Measurements from ENCODE around the gene KRTAP10-8. TPM values are rescaled to one million over a fixed set of nuclear protein-coding genes. Genes with fewer than 3 reads are reported as not detected.
"Not testable (repeated sequence)": the region's sequence is repeated elsewhere in the genome, so short reads cannot be mapped to it uniquely, and the experiment has no call there.

The KRTAP10-8 gene
- total RNA-seq, 2 donors from 2014 or later: not detected

GRCh38 chr21:44626262-44626661, 14.4 kb downstream of the KRTAP10-8 start:
- peaks cover 4% of the 10 kb centered on the region for H3K9me3 ChIP-seq (ENCODE audit: control insufficient read depth, low read length, poor library complexity, severe bottlenecking)
- DNase-seq: no peak
- Mint-ChIP-seq H3K36me3 (ENCODE audit: low read depth) (peaks cover 5% of the 10 kb centered on the region), H3K27ac (no peak overlapping the region), H3K4me3 (no peak overlapping the region), H3K27me3 (no peaks in the 10 kb centered on the region), H3K4me1 (no peaks in the 10 kb centered on the region)
- no peak for ATAC-seq

GRCh38 chr21:44626673-44627143, 14.8 kb downstream of the KRTAP10-8 start, which contains the start of gene KRTAP10-9:
Gene KRTAP10-9, plus strand, starts transcription at chr21:44627093. Its CDS starts 79 bp downstream, at chr21:44627172.
- no peaks in the 10 kb centered on the region for H3K4me1 Mint-ChIP-seq
- H3K27me3 Mint-ChIP-seq: no peaks in the 10 kb centered on the region
- no peak within 1 kb of the TSS for H3K27ac Mint-ChIP-seq
- DNase-seq (no peak), ATAC-seq (no peak)
- H3K4me3 Mint-ChIP-seq: no peak within 1 kb of the TSS
- peaks cover 4% of the 10 kb centered on the region for H3K9me3 ChIP-seq (ENCODE audit: control insufficient read depth, low read length, poor library complexity, severe bottlenecking)
- H3K36me3 Mint-ChIP-seq (ENCODE audit: low read depth): peaks cover 5% of the 10 kb centered on the region

GRCh38 chr21:44627181-44627822, 15.4 kb downstream of the KRTAP10-8 start:
- not testable (repeated sequence) for H3K4me3 Mint-ChIP-seq; H3K4me1 Mint-ChIP-seq; DNase-seq; ATAC-seq; H3K36me3 Mint-ChIP-seq (ENCODE audit: low read depth); H3K9me3 ChIP-seq (ENCODE audit: control insufficient read depth, low read length, poor library complexity, severe bottlenecking); H3K27me3 Mint-ChIP-seq; H3K27ac Mint-ChIP-seq

- not testable (repeated sequence) for ATAC-seq; H3K36me3 Mint-ChIP-seq (ENCODE audit: low read depth); H3K27me3 Mint-ChIP-seq; H3K4me3 Mint-ChIP-seq; H3K9me3 ChIP-seq (ENCODE audit: control insufficient read depth, low read length, poor library complexity, severe bottlenecking); DNase-seq; H3K27ac Mint-ChIP-seq; H3K4me1 Mint-ChIP-seq
These were observed 16.0 kb downstream of the KRTAP10-8 start for GRCh38 chr21:44627831-44628233.

- Mint-ChIP-seq H3K27me3 (no peaks in the 10 kb centered on the region), H3K4me1 (no peaks in the 10 kb centered on the region), H3K27ac (no peak overlapping the region), H3K4me3 (no peak overlapping the region), H3K36me3 (ENCODE audit: low read depth) (peaks cover 2% of the 10 kb centered on the region)
- H3K9me3 ChIP-seq (ENCODE audit: control insufficient read depth, low read length, poor library complexity, severe bottlenecking): peaks cover 5% of the 10 kb centered on the region
- ATAC-seq: no peak
- no peak for DNase-seq
These were observed 17.0 kb downstream of the KRTAP10-8 start for GRCh38 chr21:44628707-44629391.

- no peaks in the 10 kb centered on the region for H3K36me3 Mint-ChIP-seq (ENCODE audit: low read depth)
- H3K4me3 Mint-ChIP-seq: no peak overlapping the region
- ATAC-seq (no peak), DNase-seq (no peak)
- no peak overlapping the region for H3K27ac Mint-ChIP-seq
- no peaks in the 10 kb centered on the region for H3K27me3 Mint-ChIP-seq
- no peaks in the 10 kb centered on the region for H3K4me1 Mint-ChIP-seq
- peaks cover 5% of the 10 kb centered on the region for H3K9me3 ChIP-seq (ENCODE audit: control insufficient read depth, low read length, poor library complexity, severe bottlenecking)
These were observed 18.6 kb downstream of the KRTAP10-8 start for GRCh38 chr21:44630440-44630839.

- H3K9me3 ChIP-seq (ENCODE audit: control insufficient read depth, low read length, poor library complexity, severe bottlenecking): peaks cover 5% of the 10 kb centered on the region
- no peak for DNase-seq
- no peak overlapping the region for H3K27ac Mint-ChIP-seq
- no peaks in the 10 kb centered on the region for H3K27me3 Mint-ChIP-seq
- no peaks in the 10 kb centered on the region for H3K4me1 Mint-ChIP-seq
- no peaks in the 10 kb centered on the region for H3K36me3 Mint-ChIP-seq (ENCODE audit: low read depth)
- ATAC-seq: no peak
- H3K4me3 Mint-ChIP-seq: no peak overlapping the region
These were observed 20.2 kb downstream of the KRTAP10-8 start for GRCh38 chr21:44632067-44632466.

- Mint-ChIP-seq H3K36me3 (ENCODE audit: low read depth) (peaks cover 2% of the 10 kb centered on the region), H3K27ac (no peak overlapping the region), H3K27me3 (no peaks in the 10 kb centered on the region), H3K4me1 (no peaks in the 10 kb centered on the region), H3K4me3 (no peak overlapping the region)
- ATAC-seq: no peak
- H3K9me3 ChIP-seq (ENCODE audit: control insufficient read depth, low read length, poor library complexity, severe bottlenecking): peaks cover 5% of the 10 kb centered on the region
- DNase-seq: no peak
These were observed 24.5 kb downstream of the KRTAP10-8 start for GRCh38 chr21:44636209-44637017.

- ATAC-seq (no peak), DNase-seq (no peak)
- Mint-ChIP-seq H3K27me3 (no peaks in the 10 kb centered on the region), H3K4me3 (no peak within 1 kb of the TSS), H3K27ac (no peak within 1 kb of the TSS), H3K4me1 (no peaks in the 10 kb centered on the region), H3K36me3 (ENCODE audit: low read depth) (peaks cover 4% of the 10 kb centered on the region)
- H3K9me3 ChIP-seq (ENCODE audit: control insufficient read depth, low read length, poor library complexity, severe bottlenecking): peaks cover under 1% of the 10 kb centered on the region
These were observed 25.4 kb downstream of the KRTAP10-8 start, which contains the start of gene KRTAP10-10 for GRCh38 chr21:44637018-44637850. Gene KRTAP10-10, plus strand, starts transcription at chr21:44637356. Its CDS starts 62 bp downstream, at chr21:44637418.

- not testable (repeated sequence) for H3K4me3 Mint-ChIP-seq; H3K27ac Mint-ChIP-seq; H3K27me3 Mint-ChIP-seq; H3K4me1 Mint-ChIP-seq; DNase-seq; H3K36me3 Mint-ChIP-seq (ENCODE audit: low read depth); ATAC-seq; H3K9me3 ChIP-seq (ENCODE audit: control insufficient read depth, low read length, poor library complexity, severe bottlenecking)
These were observed 26.0 kb downstream of the KRTAP10-8 start for GRCh38 chr21:44637851-44638348.

GRCh38 chr21:44638506-44639330, 26.8 kb downstream of the KRTAP10-8 start:
- DNase-seq, H3K27ac Mint-ChIP-seq: not testable (repeated sequence)

GRCh38 chr21:44639331-44639655, 27.4 kb downstream of the KRTAP10-8 start:
- no peak overlapping the region for H3K27ac Mint-ChIP-seq
- H3K36me3 Mint-ChIP-seq (ENCODE audit: low read depth): peaks cover 4% of the 10 kb centered on the region
- H3K9me3 ChIP-seq (ENCODE audit: control insufficient read depth, low read length, poor library complexity, severe bottlenecking): peaks cover 1% of the 10 kb centered on the region
- no peaks in the 10 kb centered on the region for H3K27me3 Mint-ChIP-seq
- H3K4me3 Mint-ChIP-seq: no peak overlapping the region
- no peaks in the 10 kb centered on the region for H3K4me1 Mint-ChIP-seq
- ATAC-seq (no peak), DNase-seq (no peak)

More at GRCh38 chr21:44638506-44639330, 26.8 kb downstream of the KRTAP10-8 start:
- not testable (repeated sequence) for H3K4me3 Mint-ChIP-seq; H3K36me3 Mint-ChIP-seq (ENCODE audit: low read depth); ATAC-seq; H3K9me3 ChIP-seq (ENCODE audit: control insufficient read depth, low read length, poor library complexity, severe bottlenecking); H3K4me1 Mint-ChIP-seq; H3K27me3 Mint-ChIP-seq
